Measurements from ENCODE around the gene ANO10. TPM values are rescaled to one million over a fixed set of nuclear protein-coding genes. Genes with fewer than 3 reads are reported as not detected.

The ANO10 gene
- total RNA-seq, 6 experiments from 2014 or later: 10.5 to 24.1 (median 13.6) TPM

DNA sequence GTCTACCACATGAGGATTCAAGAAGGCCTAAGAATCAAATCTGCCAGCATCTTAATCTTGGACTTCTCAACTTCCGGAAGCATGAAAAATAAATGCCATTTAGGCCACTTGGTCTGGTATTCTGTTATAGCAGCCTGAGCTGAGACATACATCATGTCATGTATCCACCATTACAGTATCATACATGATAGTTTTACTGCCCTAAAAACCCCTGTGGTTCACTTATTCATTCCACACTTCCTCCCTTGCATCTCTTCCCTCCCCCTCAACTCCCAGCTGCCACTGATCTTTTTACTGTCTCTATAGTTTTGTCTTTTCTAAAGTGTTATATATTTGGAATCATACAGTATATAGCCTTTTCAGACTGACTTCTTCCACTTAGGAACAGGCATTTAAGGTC is 173.7 kb downstream of the ANO10 start:
- Histone ChIP-seq H3K9me3 (no peaks in the 10 kb centered on the region), H3K36me3 (no peaks in the 10 kb centered on the region), H3K27ac (no peak overlapping the region), H3K4me1 (no peaks in the 10 kb centered on the region), H3K4me3 (no peak overlapping the region), H3K27me3 (no peaks in the 10 kb centered on the region)
- DNase-seq: no peak
- 100% methylated on average over 1 of the region's 1 CpG for WGBS (ENCODE audit: insufficient coverage, low coverage, low lambda C conversion rate, missing lambda C conversion rate)
- TF ChIP-seq, protein P1, sequence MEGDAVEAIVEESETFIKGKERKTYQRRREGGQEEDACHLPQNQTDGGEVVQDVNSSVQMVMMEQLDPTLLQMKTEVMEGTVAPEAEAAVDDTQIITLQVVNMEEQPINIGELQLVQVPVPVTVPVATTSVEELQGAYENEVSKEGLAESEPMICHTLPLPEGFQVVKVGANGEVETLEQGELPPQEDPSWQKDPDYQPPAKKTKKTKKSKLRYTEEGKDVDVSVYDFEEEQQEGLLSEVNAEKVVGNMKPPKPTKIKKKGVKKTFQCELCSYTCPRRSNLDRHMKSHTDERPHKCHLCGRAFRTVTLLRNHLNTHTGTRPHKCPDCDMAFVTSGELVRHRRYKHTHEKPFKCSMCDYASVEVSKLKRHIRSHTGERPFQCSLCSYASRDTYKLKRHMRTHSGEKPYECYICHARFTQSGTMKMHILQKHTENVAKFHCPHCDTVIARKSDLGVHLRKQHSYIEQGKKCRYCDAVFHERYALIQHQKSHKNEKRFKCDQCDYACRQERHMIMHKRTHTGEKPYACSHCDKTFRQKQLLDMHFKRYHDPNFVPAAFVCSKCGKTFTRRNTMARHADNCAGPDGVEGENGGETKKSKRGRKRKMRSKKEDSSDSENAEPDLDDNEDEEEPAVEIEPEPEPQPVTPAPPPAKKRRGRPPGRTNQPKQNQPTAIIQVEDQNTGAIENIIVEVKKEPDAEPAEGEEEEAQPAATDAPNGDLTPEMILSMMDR (IDR thresholded peaks at IDR 0.05): no peak
- no peak for TF ChIP-seq POLR2A (IDR thresholded peaks at IDR 0.05)
- intact Hi-C loops (cut with DNase I): no loop called here
- no peak for ATAC-seq

DNA sequence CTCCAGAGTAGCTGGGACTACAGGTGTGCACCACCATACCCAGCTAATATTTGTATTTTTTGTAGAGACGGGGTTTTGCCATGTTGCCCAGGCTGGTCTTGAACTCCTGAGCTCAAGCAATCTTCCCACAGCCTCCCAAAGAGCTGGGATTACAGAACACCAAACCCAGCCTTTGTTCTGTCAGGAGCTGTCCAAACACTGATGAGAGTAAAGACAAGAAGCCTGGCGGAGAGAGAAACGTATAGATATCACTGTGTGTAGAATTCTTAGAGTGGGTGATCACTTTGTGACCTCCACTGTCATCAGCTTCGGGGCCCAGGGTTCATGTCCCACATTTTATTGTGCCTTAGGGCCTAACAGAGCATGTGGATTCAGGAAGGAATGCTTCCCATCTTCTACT is 176.0 kb downstream of the ANO10 start:
- no peak for ATAC-seq
- WGBS (ENCODE audit: insufficient coverage, low coverage, low lambda C conversion rate, missing lambda C conversion rate): 58% methylated on average over 3 of the region's 4 CpGs
- H3K27me3 ChIP-seq: no peaks in the 10 kb centered on the region
- no peak overlapping the region for H3K27ac ChIP-seq
- no peaks in the 10 kb centered on the region for H3K9me3 ChIP-seq
- intact Hi-C loops (cut with DNase I): no loop called here
- H3K36me3 ChIP-seq: no peaks in the 10 kb centered on the region
- no peak overlapping the region for H3K4me3 ChIP-seq
- no peak for DNase-seq
- no peaks in the 10 kb centered on the region for H3K4me1 ChIP-seq
- TF ChIP-seq, protein P1 (IDR thresholded peaks at IDR 0.05): no peak
- TF ChIP-seq POLR2A (IDR thresholded peaks at IDR 0.05): no peak

DNA sequence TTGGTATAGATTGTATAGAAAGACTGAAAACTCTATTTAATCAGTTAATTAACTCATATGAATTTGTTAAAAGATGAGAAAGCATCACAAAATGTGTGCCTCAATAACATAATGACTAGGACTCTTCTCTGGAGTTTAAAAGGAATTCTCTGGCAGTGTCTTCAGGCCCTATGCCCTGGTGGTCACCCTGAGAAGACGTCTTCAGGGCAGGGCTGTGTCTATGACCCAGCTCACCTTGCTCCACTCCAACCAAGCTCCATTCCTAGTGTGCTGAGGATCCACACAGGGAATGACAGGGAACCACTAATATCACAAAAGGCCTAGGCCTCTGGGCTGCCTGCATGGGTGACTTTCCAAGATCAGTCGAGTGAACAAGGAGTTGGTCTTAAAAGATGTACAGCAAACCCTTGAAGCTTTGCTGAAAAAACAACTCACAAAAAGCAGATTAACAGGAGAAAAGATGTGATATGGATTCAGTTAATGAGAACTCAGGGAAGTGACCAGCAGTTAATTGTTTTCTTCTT is 178.9 kb downstream of the ANO10 start:
- H3K27me3 ChIP-seq: no peaks in the 10 kb centered on the region
- no peaks in the 10 kb centered on the region for H3K36me3 ChIP-seq
- DNase-seq (no peak), ATAC-seq (no peak)
- H3K27ac ChIP-seq: no peak overlapping the region
- no peaks in the 10 kb centered on the region for H3K4me1 ChIP-seq
- intact Hi-C loops (cut with DNase I): no loop called here
- TF ChIP-seq POLR2A (IDR thresholded peaks at IDR 0.05): no peak
- TF ChIP-seq, protein P1 (IDR thresholded peaks at IDR 0.05): no peak
- H3K4me3 ChIP-seq: no peak overlapping the region
- H3K9me3 ChIP-seq: no peaks in the 10 kb centered on the region
- 75% methylated on average over 2 of the region's 2 CpGs for WGBS (ENCODE audit: insufficient coverage, low coverage, low lambda C conversion rate, missing lambda C conversion rate)

DNA sequence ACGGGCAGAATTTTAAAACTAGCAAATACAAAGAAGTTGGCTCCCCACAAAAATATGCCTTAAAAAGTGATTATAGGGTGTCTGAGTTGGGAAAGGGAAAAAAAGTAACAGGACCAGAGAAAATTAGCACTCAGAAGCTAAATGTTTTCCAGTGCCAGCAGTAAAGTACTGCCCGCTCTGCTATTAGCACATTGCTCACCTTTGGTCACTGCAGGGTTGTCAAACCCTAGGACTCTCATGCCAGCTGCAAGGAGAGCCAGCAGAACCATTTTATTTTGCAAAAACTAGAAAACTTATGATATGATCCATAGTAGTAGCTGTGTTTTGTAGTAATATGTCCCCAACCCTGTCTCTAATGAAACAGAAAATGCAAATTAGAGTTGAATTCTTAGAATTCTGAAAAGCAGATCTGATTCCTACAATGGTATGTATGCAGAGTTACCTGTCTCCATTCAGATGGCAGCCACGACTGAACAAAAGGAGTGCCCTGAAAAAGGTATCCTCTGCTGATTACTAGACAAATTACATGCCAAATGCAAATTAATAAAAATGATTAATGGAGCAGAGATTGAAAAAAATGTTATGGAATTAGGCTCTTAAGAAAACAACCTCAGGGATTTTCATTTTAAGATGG is 185.2 kb downstream of the ANO10 start:
- ATAC-seq: peak; percentile 52 to 75 (median 68)
- no peak overlapping the region for H3K4me3 ChIP-seq
- peaks cover 0 to 2% (median 0%) of the 10 kb centered on the region in 4 donors for H3K4me1 ChIP-seq
- no peaks in the 10 kb centered on the region for H3K9me3 ChIP-seq
- no peak for TF ChIP-seq POLR2A (IDR thresholded peaks at IDR 0.05)
- TF ChIP-seq, protein P1 (IDR thresholded peaks at IDR 0.05): no peak
- intact Hi-C loops (cut with DNase I): no loop called here
- no peaks in the 10 kb centered on the region for H3K27me3 ChIP-seq
- WGBS (ENCODE audit: insufficient coverage, low coverage, low lambda C conversion rate, missing lambda C conversion rate): 59% methylated on average over 3 of the region's 3 CpGs
- no peak overlapping the region for H3K27ac ChIP-seq
- H3K36me3 ChIP-seq: no peaks in the 10 kb centered on the region
- DNase-seq: no peak
